HepG2 (cell line): ENCODE measurements around the gene AKAP6. TPM values are rescaled to one million over a fixed set of nuclear protein-coding genes. Genes with fewer than 3 reads are reported as not detected.

Source experiments
- CEBPB ChIP-seq: IDR thresholded peaks from 2 replicates; pipeline ENCODE4 v1.6.1; 2011; ENCODE audit warnings: low read depth, low read length, improper control_type of control experiment, borderline replicate concordance
- FOXA3 ChIP-seq: IDR thresholded peaks from 2 replicates; pipeline ENCODE4 v1.6.1; 2016; ENCODE audit warnings: missing genetic modification reagents, missing compliant biosample characterization
- HOXA5 ChIP-seq: sonication (generic); formaldehyde crosslinking; IDR thresholded peaks from 2 replicates; pipeline ENCODE4 v1.4.0; 2020; ENCODE audit warnings: missing genetic modification reagents
- LRRFIP1 ChIP-seq: sonication (generic); formaldehyde crosslinking; conservative IDR thresholded peaks from 2 replicates; pipeline ENCODE4 v1.4.0; 2020; ENCODE audit warnings: missing genetic modification reagents
- PLSCR1 ChIP-seq: sonication (generic); formaldehyde crosslinking; IDR thresholded peaks from 2 replicates; pipeline ENCODE4 v1.5.0; 2020; ENCODE audit warnings: missing genetic modification reagents, mild to moderate bottlenecking, borderline replicate concordance
- TMF1 ChIP-seq: sonication (generic); formaldehyde crosslinking; IDR thresholded peaks from 2 replicates; pipeline ENCODE4 v1.8.1; 2022; ENCODE audit warnings: low read depth, missing genetic modification reagents
- YEATS4 ChIP-seq: sonication (generic); formaldehyde crosslinking; IDR thresholded peaks from 2 replicates; pipeline ENCODE4 v1.4.0; 2020; ENCODE audit warnings: missing genetic modification reagents, borderline replicate concordance
- ZNF318 ChIP-seq: sonication (generic); formaldehyde crosslinking; IDR thresholded peaks from 2 replicates; pipeline ENCODE4 v1.4.0; 2020; ENCODE audit warnings: mild to moderate bottlenecking, missing genetic modification reagents
- ZNF354B ChIP-seq: sonication (generic); formaldehyde crosslinking; IDR thresholded peaks from 2 replicates; pipeline ENCODE4 v1.8.0; 2022; ENCODE audit warnings: mild to moderate bottlenecking, missing genetic modification reagents
- ZNF530 ChIP-seq: sonication (generic); formaldehyde crosslinking; IDR thresholded peaks from 2 replicates; pipeline ENCODE4 v1.5.0; 2020; ENCODE audit warnings: low read depth, mild to moderate bottlenecking, missing genetic modification reagents
- ZNF543 ChIP-seq: sonication (generic); formaldehyde crosslinking; IDR thresholded peaks from 2 replicates; pipeline ENCODE4 v1.4.0; 2020; ENCODE audit warnings: mild to moderate bottlenecking, missing genetic modification reagents
- polyA plus RNA-seq, 8 experiments: library from polyadenylated mRNA; depleted of rRNA in 3 of 8; stranded (reverse) in 7 of 8; unstranded in 1 of 8; fragments of >200 nt; fragmentation: Illumina TruSeq in 4 of 8; extraction: Trizol in 4 of 8; gene quantifications; 2 replicates each; pipeline versions ENCODE4 v1.2.1 to v1.2.3, GENCODE V29; 2011 to 2016; ENCODE audit warnings: low read depth in 4 of 8, missing spikeins in 1 of 8, mixed read lengths in 1 of 8; ENCODE audit not compliant: insufficient read depth in 1 of 8
- total RNA-seq, 5 experiments: library from RNA; depleted of rRNA; stranded (reverse); fragments of >200 nt; fragmentation: Illumina TruSeq; extraction: Trizol; gene quantifications; 2 replicates each; pipeline ENCODE4 v1.2.3, GENCODE V29; 2016; ENCODE audit warnings: low read depth in 1 of 5

AKAP6 gene
- total and polyA plus RNA-seq, 2 of the 13 experiments (the other 11 are each of a cell fraction or from before 2014, with no cell fraction given), result 1.4 TPM

GRCh38 chr14:32495435-32495734, 166.3 kb downstream of the AKAP6 start (continued):
- TF ChIP-seq LRRFIP1 (no peak), ZNF530 (CRISPR knock-in tag) (no peak), TMF1 (CRISPR knock-in tag) (no peak), PLSCR1 (CRISPR knock-in tag) (no peak), HOXA5 (CRISPR knock-in tag) (no peak), ZNF543 (CRISPR knock-in tag) (no peak), YEATS4 (CRISPR knock-in tag) (no peak), ZNF354B (CRISPR knock-in tag) (no peak), ZNF318 (CRISPR knock-in tag) (no peak), FOXA3 (no peak), CEBPB (no peak)
